SK-N-SH (cell line): ENCODE results near the gene RIC3. TPM values are rescaled to one million over a fixed set of nuclear protein-coding genes. Genes with fewer than 3 reads are reported as not detected.

Source experiments
- CTCF ChIA-PET: fragments of 300-600, 350-600 bp; formaldehyde crosslinking; extraction: SDS; loops from one replicate; lab custom pipeline; 2021; lab: Yijun Ruan, JAX
- POLR2A ChIA-PET: fragments of 350-600 bp; sonication (Branson Sonifier 250); formaldehyde crosslinking; extraction: SDS; loops from one replicate; lab custom pipeline; 2020; ENCODE audit warnings: antibody characterized with exemption, inconsistent platforms; lab: Yijun Ruan, JAX
- DNase-seq: peaks from one replicate; pipeline ENCODE4 v3.0.0; 2012
- H2AFZ ChIP-seq: fragments of 200-600 bp; sonication (generic); 2 replicates; pipeline ENCODE4 v1.8.1; 2016; ENCODE audit warnings: antibody characterized with exemption, mild to moderate bottlenecking, low read depth
- H3F3A ChIP-seq: fragments of 200-600 bp; sonication (generic); replicated peaks from 2 replicates; pipeline ENCODE3; 2016; ENCODE audit warnings: antibody characterized with exemption, mild to moderate bottlenecking; ENCODE audit not compliant: insufficient read depth
- H3K27ac ChIP-seq, 2 experiments: fragments of 200-500 bp in 1 of 2; fragments of 200-600 bp in 1 of 2; sonication (Bioruptor generic) in 1 of 2; sonication (generic), shearing (Covaris generic) in 1 of 2; 2 replicates each; pipeline versions ENCODE4 v1.5.1 to v1.6.1; 2014 to 2016; ENCODE audit warnings: low read depth in 2 of 2, inconsistent platforms in 1 of 2, low read length in 1 of 2, mild to moderate bottlenecking in 1 of 2, mixed read lengths in 1 of 2
- H3K27me3 ChIP-seq: fragments of 200-600 bp; sonication (generic), shearing (Covaris generic); 2 replicates; pipeline ENCODE4 v1.6.1; 2016; ENCODE audit warnings: mixed run types; ENCODE audit not compliant: insufficient read depth
- H3K36me3 ChIP-seq, 2 experiments: fragments of 200-500 bp in 1 of 2; fragments of 200-600 bp in 1 of 2; sonication (Bioruptor generic) in 1 of 2; sonication (generic) in 1 of 2; replicated peaks in 1 of 2; 2 replicates each; pipeline versions ENCODE3 to v1.5.1; 2014 to 2016; ENCODE audit warnings: low read length in 1 of 2, mild to moderate bottlenecking in 1 of 2; ENCODE audit not compliant: insufficient read depth in 2 of 2, control insufficient read depth in 1 of 2
- H3K4me1 ChIP-seq, 2 experiments: fragments of 200-500 bp in 1 of 2; fragments of 200-600 bp in 1 of 2; sonication (Bioruptor generic) in 1 of 2; sonication (generic), shearing (Covaris generic) in 1 of 2; 2 replicates each; pipeline versions ENCODE4 v1.5.1 to v1.6.1; 2014 to 2016; ENCODE audit warnings: low read depth in 1 of 2, low read length in 1 of 2, mixed run types in 1 of 2; ENCODE audit not compliant: insufficient read depth in 2 of 2, control insufficient read depth in 1 of 2
- H3K4me2 ChIP-seq: fragments of 200-600 bp; sonication (generic), shearing (Covaris generic); 2 replicates; pipeline ENCODE4 v1.6.1; 2017; ENCODE audit warnings: mixed run types
- H3K4me3 ChIP-seq, 2 experiments: fragments of 200-500 bp in 1 of 2; fragments of 200-600 bp in 1 of 2; sonication (Bioruptor generic) in 1 of 2; sonication (generic), shearing (Covaris generic) in 1 of 2; 2 replicates each; pipeline versions ENCODE4 v1.5.1 to v1.8.1; 2014 to 2016; ENCODE audit warnings: low read depth in 2 of 2, inconsistent platforms in 1 of 2, low read length in 1 of 2, mild to moderate bottlenecking in 1 of 2, mixed read lengths in 1 of 2, moderate library complexity in 1 of 2
- H3K79me2 ChIP-seq: fragments of 200-600 bp; sonication (generic); 2 replicates; pipeline ENCODE4 v1.8.1; 2017; ENCODE audit warnings: mild to moderate bottlenecking; ENCODE audit not compliant: insufficient read depth
- H3K9ac ChIP-seq: fragments of 200-600 bp; sonication (generic); 2 replicates; pipeline ENCODE4 v1.6.1; 2017; ENCODE audit warnings: mixed run types
- H3K9me2 ChIP-seq: fragments of 200-600 bp; sonication (generic); 2 replicates; pipeline ENCODE4 v1.6.1; 2017; ENCODE audit warnings: mixed run types
- H3K9me3 ChIP-seq: fragments of 200-600 bp; sonication (generic); 2 replicates; pipeline ENCODE4 v1.6.1; 2017; ENCODE audit warnings: mixed run types, mild to moderate bottlenecking, moderate library complexity
- H4K20me1 ChIP-seq: fragments of 200-600 bp; sonication (generic); 2 replicates; pipeline ENCODE4 v1.6.1; 2017; ENCODE audit warnings: mild to moderate bottlenecking, mixed run types; ENCODE audit not compliant: insufficient read depth
- CHD2 ChIP-seq: fragments of 150-350 bp; IDR thresholded peaks from 2 replicates; pipeline ENCODE4 v1.6.1; 2018; ENCODE audit warnings: low read length; ENCODE audit not compliant: partially characterized antibody
- FOXJ3 ChIP-seq: sonication (generic); formaldehyde crosslinking; IDR thresholded peaks from 2 replicates; pipeline ENCODE4 v1.5.1; 2020; ENCODE audit warnings: mild to moderate bottlenecking, missing genetic modification reagents
- FOXM1 ChIP-seq: IDR thresholded peaks from 2 replicates; pipeline ENCODE4 v1.4.0; 2012; ENCODE audit warnings: low read depth, mild to moderate bottlenecking
- GABPA ChIP-seq: IDR thresholded peaks from 2 replicates; pipeline ENCODE4 v1.4.0; 2012; ENCODE audit warnings: low read depth, mild to moderate bottlenecking
- MEF2A ChIP-seq: IDR thresholded peaks from 2 replicates; pipeline ENCODE4 v1.4.0; 2012; ENCODE audit warnings: low read depth, borderline replicate concordance
- NFIC ChIP-seq: IDR thresholded peaks from 2 replicates; pipeline ENCODE4 v1.4.0; 2012; ENCODE audit warnings: borderline replicate concordance
- POLR2AphosphoS5 ChIP-seq: IDR thresholded peaks from 2 replicates; pipeline ENCODE4 v1.6.1; 2012; ENCODE audit warnings: low read depth, low read length
- RAD21 ChIP-seq: IDR thresholded peaks from 2 replicates; pipeline ENCODE4 v1.6.1; 2012; ENCODE audit warnings: mild to moderate bottlenecking, low read length
- RCOR1 ChIP-seq: fragments of 150-350 bp; IDR thresholded peaks from 2 replicates; pipeline ENCODE4 v1.6.1; 2017; ENCODE audit warnings: antibody characterized with exemption, low read length
- RFX5 ChIP-seq: IDR thresholded peaks from 2 replicates; pipeline ENCODE4 v1.6.1; 2012; ENCODE audit warnings: mild to moderate bottlenecking, improper control_type of control experiment, low read length
- RXRA ChIP-seq: IDR thresholded peaks from 2 replicates; pipeline ENCODE4 v1.4.0; 2012; ENCODE audit warnings: low read depth, mild to moderate bottlenecking, borderline replicate concordance
- TAF1 ChIP-seq: IDR thresholded peaks from 2 replicates; pipeline ENCODE4 v1.6.1; 2012; ENCODE audit warnings: low read depth, mild to moderate bottlenecking, low read length, moderate library complexity, borderline replicate concordance
- TCF12 ChIP-seq: IDR thresholded peaks from 2 replicates; pipeline ENCODE4 v1.4.0; 2012
- YY1 ChIP-seq: IDR thresholded peaks from 2 replicates; pipeline ENCODE4 v1.4.0; 2012; ENCODE audit warnings: low read depth, mild to moderate bottlenecking
- WGBS: methylation state at CpG from one replicate; pipeline ENCODE4 v1.1.6; 2017; ENCODE audit warnings: low lambda C conversion rate; 5-methylcytosine and 5-hydroxymethylcytosine counted together
- polyA plus RNA-seq, 3 experiments: library from polyadenylated mRNA; depleted of rRNA; stranded (reverse); fragments of >200 nt; gene quantifications; 2 replicates each; pipeline ENCODE4 v1.2.3, GENCODE V29; 2012
- TF ChIP-seq, protein P1 (sequence below): fragments of 200-600 bp; sonication (generic); IDR thresholded peaks from 2 replicates; pipeline ENCODE4 v1.6.1; 2017; ENCODE audit warnings: antibody characterized with exemption, mild to moderate bottlenecking, moderate library complexity
- TF ChIP-seq, protein P2 (sequence below): IDR thresholded peaks from 2 replicates; pipeline ENCODE4; 2012
- TF ChIP-seq, protein P3 (sequence below): IDR thresholded peaks from 2 replicates; pipeline ENCODE4 v1.4.0; 2012; ENCODE audit warnings: low read depth, borderline replicate concordance
- TF ChIP-seq, protein P4 (sequence below): fragments of 150-350 bp; IDR thresholded peaks from 2 replicates; pipeline ENCODE4 v1.6.1; 2016; ENCODE audit warnings: mild to moderate bottlenecking, low read depth, low read length
- TF ChIP-seq, protein P5 (sequence below): IDR thresholded peaks from 2 replicates; pipeline ENCODE4 v1.4.0; 2012; ENCODE audit warnings: low read depth, borderline replicate concordance
- TF ChIP-seq, protein P6 (sequence below): fragments of 150-350 bp; IDR thresholded peaks from 2 replicates; pipeline ENCODE4 v1.6.1; 2017; ENCODE audit warnings: antibody characterized with exemption, low read length, low read depth, borderline replicate concordance

Gene RIC3
- polyA plus RNA-seq, 1 of the 3 experiments (the other 2 are of a cell fraction), result 0.54 TPM

DNA sequence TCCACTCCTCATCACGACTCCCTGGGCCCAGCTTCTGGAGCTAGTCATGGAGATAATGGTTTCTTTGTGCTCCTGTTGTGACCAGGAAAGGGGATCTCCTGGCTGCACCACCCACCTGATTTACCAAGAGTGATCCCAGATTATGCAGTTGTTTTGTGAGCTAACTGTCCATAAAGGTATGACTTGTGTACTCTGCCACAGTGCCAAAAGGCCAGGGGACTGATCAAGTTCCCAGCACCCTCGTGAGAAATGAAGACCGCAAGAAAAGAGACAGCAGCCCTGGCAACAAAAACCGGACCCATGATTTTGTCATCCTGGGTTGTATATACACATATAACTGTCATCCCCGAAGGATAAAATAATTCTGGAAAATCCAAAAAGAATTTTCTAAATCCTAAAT lies 61.2 kb downstream of the RIC3 start:
- 81% methylated on average over 5 of the region's 5 CpGs for WGBS
- Histone ChIP-seq H3K36me3 (peaks cover 0 to 52% of the 10 kb centered on the region in 2 experiments), H3K4me2 (no peak overlapping the region), H3F3A (no peaks in the 10 kb centered on the region), H3K4me1 (peaks cover 0 to 13% of the 10 kb centered on the region in 2 experiments; a peak in 2 of 4 replicates), H3K27me3 (no peaks in the 10 kb centered on the region), H3K9me3 (no peaks in the 10 kb centered on the region), H3K9me2 (no peaks in the 10 kb centered on the region), H3K9ac (no peak overlapping the region), H3K4me3 (no peak overlapping the region), H4K20me1 (no peaks in the 10 kb centered on the region), H3K79me2 (no peaks in the 10 kb centered on the region), H3K27ac (no peak overlapping the region), H2AFZ (no peak overlapping the region)
- ChIA-PET POLR2A (no interaction called here), CTCF (interaction anchor here (0.7 to 23.6 kb wide), 8 partner anchors 8 to 459 kb away, joined by 3 to 574 read pairs (median 4); partner anchors contain the start of gene EIF3F)
- TF ChIP-seq RAD21, result no peak
- TF ChIP-seq, protein P1, sequence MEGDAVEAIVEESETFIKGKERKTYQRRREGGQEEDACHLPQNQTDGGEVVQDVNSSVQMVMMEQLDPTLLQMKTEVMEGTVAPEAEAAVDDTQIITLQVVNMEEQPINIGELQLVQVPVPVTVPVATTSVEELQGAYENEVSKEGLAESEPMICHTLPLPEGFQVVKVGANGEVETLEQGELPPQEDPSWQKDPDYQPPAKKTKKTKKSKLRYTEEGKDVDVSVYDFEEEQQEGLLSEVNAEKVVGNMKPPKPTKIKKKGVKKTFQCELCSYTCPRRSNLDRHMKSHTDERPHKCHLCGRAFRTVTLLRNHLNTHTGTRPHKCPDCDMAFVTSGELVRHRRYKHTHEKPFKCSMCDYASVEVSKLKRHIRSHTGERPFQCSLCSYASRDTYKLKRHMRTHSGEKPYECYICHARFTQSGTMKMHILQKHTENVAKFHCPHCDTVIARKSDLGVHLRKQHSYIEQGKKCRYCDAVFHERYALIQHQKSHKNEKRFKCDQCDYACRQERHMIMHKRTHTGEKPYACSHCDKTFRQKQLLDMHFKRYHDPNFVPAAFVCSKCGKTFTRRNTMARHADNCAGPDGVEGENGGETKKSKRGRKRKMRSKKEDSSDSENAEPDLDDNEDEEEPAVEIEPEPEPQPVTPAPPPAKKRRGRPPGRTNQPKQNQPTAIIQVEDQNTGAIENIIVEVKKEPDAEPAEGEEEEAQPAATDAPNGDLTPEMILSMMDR, result no peak
- no peak for TF ChIP-seq POLR2AphosphoS5
- TF ChIP-seq NFIC, result no peak
- no peak for TF ChIP-seq CHD2
- TF ChIP-seq FOXJ3 (CRISPR knock-in tag), result no peak
- no peak for TF ChIP-seq RCOR1
- TF ChIP-seq, protein P2, sequence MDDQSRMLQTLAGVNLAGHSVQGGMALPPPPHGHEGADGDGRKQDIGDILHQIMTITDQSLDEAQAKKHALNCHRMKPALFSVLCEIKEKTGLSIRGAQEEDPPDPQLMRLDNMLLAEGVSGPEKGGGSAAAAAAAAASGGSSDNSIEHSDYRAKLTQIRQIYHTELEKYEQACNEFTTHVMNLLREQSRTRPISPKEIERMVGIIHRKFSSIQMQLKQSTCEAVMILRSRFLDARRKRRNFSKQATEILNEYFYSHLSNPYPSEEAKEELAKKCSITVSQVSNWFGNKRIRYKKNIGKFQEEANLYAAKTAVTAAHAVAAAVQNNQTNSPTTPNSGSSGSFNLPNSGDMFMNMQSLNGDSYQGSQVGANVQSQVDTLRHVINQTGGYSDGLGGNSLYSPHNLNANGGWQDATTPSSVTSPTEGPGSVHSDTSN, result no peak
- no peak for TF ChIP-seq FOXM1
- no peak for TF ChIP-seq RFX5
- TF ChIP-seq TAF1, result no peak
- TF ChIP-seq, protein P3, sequence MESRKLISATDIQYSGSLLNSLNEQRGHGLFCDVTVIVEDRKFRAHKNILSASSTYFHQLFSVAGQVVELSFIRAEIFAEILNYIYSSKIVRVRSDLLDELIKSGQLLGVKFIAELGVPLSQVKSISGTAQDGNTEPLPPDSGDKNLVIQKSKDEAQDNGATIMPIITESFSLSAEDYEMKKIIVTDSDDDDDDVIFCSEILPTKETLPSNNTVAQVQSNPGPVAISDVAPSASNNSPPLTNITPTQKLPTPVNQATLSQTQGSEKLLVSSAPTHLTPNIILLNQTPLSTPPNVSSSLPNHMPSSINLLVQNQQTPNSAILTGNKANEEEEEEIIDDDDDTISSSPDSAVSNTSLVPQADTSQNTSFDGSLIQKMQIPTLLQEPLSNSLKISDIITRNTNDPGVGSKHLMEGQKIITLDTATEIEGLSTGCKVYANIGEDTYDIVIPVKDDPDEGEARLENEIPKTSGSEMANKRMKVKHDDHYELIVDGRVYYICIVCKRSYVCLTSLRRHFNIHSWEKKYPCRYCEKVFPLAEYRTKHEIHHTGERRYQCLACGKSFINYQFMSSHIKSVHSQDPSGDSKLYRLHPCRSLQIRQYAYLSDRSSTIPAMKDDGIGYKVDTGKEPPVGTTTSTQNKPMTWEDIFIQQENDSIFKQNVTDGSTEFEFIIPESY, result no peak
- no peak for TF ChIP-seq MEF2A
- no peak for TF ChIP-seq YY1
- TF ChIP-seq, protein P4, sequence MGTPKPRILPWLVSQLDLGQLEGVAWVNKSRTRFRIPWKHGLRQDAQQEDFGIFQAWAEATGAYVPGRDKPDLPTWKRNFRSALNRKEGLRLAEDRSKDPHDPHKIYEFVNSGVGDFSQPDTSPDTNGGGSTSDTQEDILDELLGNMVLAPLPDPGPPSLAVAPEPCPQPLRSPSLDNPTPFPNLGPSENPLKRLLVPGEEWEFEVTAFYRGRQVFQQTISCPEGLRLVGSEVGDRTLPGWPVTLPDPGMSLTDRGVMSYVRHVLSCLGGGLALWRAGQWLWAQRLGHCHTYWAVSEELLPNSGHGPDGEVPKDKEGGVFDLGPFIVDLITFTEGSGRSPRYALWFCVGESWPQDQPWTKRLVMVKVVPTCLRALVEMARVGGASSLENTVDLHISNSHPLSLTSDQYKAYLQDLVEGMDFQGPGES, result no peak
- TF ChIP-seq GABPA, result no peak
- no peak for TF ChIP-seq TCF12
- TF ChIP-seq, protein P5, sequence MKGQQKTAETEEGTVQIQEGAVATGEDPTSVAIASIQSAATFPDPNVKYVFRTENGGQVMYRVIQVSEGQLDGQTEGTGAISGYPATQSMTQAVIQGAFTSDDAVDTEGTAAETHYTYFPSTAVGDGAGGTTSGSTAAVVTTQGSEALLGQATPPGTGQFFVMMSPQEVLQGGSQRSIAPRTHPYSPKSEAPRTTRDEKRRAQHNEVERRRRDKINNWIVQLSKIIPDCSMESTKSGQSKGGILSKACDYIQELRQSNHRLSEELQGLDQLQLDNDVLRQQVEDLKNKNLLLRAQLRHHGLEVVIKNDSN, result no peak
- TF ChIP-seq, protein P6, sequence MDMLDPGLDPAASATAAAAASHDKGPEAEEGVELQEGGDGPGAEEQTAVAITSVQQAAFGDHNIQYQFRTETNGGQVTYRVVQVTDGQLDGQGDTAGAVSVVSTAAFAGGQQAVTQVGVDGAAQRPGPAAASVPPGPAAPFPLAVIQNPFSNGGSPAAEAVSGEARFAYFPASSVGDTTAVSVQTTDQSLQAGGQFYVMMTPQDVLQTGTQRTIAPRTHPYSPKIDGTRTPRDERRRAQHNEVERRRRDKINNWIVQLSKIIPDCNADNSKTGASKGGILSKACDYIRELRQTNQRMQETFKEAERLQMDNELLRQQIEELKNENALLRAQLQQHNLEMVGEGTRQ, result no peak
- TF ChIP-seq RXRA, result no peak
- no peak for DNase-seq
